ENCODE results near the gene CPNE8. TPM values are rescaled to one million over a fixed set of nuclear protein-coding genes. Genes with fewer than 3 reads are reported as not detected.

The CPNE8 gene
- 10.7 and 18.3 TPM in 2 replicates for total RNA-seq (2021)
- Bru-seq, nascent RNA, result percentile 65 among the genes with signal in this experiment
- percentile 56 among the genes with signal in this experiment for BruChase-seq, experiment 1, labeled RNA remaining after a 2-hour chase
- BruChase-seq, experiment 2, labeled RNA remaining after a 6-hour chase, result percentile 45 among the genes with signal in this experiment
- long read RNA-seq, transcript CPNE8-201 (20 exons, 3,489 nt), result major isoform, 5 of 7 reads
- long read RNA-seq, partial matches to known transcripts, result 0 of 7 reads
- long read RNA-seq, other reads (novel, unspliced or antisense), result 2 of 7 reads

DNA sequence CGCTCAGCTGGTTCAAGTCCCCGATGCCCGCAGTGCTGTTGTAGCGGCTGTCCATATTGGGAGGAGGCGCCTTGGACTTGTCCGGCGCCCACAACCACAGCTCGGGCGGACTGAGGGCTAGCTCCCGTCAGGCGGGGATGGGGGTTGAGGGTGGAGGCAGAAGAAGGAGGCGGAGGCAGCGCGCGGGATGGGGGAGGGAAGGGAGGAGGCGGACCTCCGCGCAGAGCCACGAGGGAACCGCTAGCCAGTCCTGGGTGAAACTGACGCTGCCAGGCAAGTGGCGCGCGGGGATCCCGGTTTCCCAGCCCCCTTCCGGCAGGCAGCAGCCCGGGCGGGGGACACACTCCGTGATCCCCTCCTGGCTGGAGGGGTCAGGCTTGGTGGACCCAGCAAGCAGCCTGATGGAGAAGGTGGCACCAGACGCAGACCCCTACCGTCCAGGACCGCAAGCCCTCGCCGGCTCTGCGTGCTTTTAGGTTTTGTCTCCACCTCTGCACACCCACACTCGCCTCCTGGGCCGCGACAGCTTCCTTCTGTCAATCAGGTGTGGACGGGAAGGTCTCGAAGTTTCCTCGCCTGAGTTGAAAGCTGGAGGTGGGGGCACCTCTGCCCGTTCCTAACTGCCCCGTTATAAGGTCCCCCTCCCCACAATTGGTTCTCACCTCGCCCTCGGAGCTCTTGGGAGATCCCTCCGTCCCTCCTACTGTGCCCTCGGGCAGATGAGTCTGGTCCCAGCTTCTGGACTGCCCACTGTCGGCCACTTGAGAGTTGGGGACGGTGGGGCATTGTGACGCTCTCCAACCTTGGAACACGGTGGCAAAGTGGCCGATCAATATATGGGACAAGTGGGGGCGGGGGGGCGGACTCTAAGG is at the start of gene CPNE8:
Gene CPNE8, minus strand, starts transcription at position 112 of the 872 bp plus-strand sequence. Its CDS starts 57 bp downstream, at position 55.
- peaks cover 20% of the 10 kb centered on the region for H3K79me2 ChIP-seq (ENCODE audit: low read depth)
- no peaks in the 10 kb centered on the region for H3K27me3 ChIP-seq (ENCODE audit: insufficient read depth, low read depth)
- peaks cover 23% of the 10 kb centered on the region for H3K4me1 ChIP-seq (replicated peaks; ENCODE audit: insufficient read depth)
- CTCF ChIA-PET, result interaction anchor here (0.6 to 2.2 kb wide), 12 partner anchors 10 to 1420 kb away, joined by 3 to 11 read pairs (median 4); no protein-coding TSS in a partner anchor
- POLR2A ChIA-PET (ENCODE audit: unreplicated experiment), result interaction anchor here (0.6 to 1.1 kb wide), 6 partner anchors 10 to 589 kb away, joined by 3 to 21 read pairs (median 6); partner anchors contain the start of gene ALG10B
- H4K20me1 ChIP-seq (ENCODE audit: insufficient read depth), result no peaks in the 10 kb centered on the region
- BruUV-seq (replicated peaks), result no TSS peak
- no peaks in the 10 kb centered on the region for H3K9me2 ChIP-seq (ENCODE audit: insufficient read depth)
- DNase-seq, result peak; percentile 40 to 76
- H3K9me3 ChIP-seq (ENCODE audit: insufficient read depth, low read depth), result no peaks in the 10 kb centered on the region
- peak within 1 kb of the TSS; percentile 99 for H3K4me2 ChIP-seq
- TF ChIP-seq, protein P1, sequence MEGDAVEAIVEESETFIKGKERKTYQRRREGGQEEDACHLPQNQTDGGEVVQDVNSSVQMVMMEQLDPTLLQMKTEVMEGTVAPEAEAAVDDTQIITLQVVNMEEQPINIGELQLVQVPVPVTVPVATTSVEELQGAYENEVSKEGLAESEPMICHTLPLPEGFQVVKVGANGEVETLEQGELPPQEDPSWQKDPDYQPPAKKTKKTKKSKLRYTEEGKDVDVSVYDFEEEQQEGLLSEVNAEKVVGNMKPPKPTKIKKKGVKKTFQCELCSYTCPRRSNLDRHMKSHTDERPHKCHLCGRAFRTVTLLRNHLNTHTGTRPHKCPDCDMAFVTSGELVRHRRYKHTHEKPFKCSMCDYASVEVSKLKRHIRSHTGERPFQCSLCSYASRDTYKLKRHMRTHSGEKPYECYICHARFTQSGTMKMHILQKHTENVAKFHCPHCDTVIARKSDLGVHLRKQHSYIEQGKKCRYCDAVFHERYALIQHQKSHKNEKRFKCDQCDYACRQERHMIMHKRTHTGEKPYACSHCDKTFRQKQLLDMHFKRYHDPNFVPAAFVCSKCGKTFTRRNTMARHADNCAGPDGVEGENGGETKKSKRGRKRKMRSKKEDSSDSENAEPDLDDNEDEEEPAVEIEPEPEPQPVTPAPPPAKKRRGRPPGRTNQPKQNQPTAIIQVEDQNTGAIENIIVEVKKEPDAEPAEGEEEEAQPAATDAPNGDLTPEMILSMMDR (conservative IDR thresholded peaks at IDR 0.05), result no peak
- TF ChIP-seq EZH2 (IDR thresholded peaks at IDR 0.05; ENCODE audit: low read depth), result no peak
- no peaks in the 10 kb centered on the region for H3K36me3 ChIP-seq (ENCODE audit: low read depth)
- H2AFZ ChIP-seq, result peak within 1 kb of the TSS; percentile 89
- H3K4me3 ChIP-seq, result peak within 1 kb of the TSS; percentile 80
- H3F3A ChIP-seq (ENCODE audit: insufficient read depth, low read depth), result peaks cover 31% of the 10 kb centered on the region
- intact Hi-C loops (cut with micrococcal nuclease; ENCODE audit: unreplicated experiment), result loop anchor here (1.0 to 10.0 kb wide), 9 partner anchors 197 to 851 kb away; partner anchors contain the start of gene ALG10B
- peak within 1 kb of the TSS; percentile 95 for H3K27ac ChIP-seq

DNA sequence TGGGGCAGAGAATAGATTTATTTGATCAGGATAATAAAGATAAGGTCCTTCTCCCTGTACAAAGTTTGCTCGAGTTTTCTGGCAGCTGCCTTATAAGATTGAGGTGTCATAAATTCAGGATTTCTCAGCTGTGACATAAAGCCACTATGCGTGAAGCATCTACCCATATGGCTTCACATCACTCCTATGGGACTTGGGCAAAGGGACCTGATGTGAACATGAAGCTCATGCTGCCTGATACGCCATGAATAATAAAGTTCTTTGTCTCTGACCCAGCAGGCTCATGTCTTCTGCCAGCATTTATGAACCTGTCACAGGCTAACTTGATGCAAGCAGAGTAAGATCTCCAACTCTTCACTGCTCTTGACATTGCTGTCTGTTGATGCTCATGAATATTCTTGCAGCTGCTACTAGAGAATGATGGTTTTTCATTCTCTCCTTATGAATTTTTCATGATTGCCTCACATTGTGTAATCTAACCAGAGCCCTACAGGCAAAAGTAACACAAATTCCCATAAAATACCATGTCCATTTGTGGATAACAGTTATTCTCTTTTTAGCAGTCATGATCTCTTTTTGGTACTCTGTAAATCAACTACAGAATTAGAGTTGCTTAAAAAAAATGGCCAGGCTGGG is 49.0 kb upstream of the CPNE8 start:
- POLR2A ChIA-PET (ENCODE audit: unreplicated experiment), result no interaction called here
- Histone ChIP-seq H4K20me1 (ENCODE audit: insufficient read depth) (no peaks in the 10 kb centered on the region), H3K27me3 (ENCODE audit: insufficient read depth, low read depth) (no peaks in the 10 kb centered on the region), H3K4me1 (replicated peaks; ENCODE audit: insufficient read depth) (peaks cover 6% of the 10 kb centered on the region; the same call in 1 of the 2 replicates), H3K9me3 (ENCODE audit: insufficient read depth, low read depth) (0 out of 2 replicates have a peak, but pooled peaks cover 3% of the 10 kb centered on the region), H3F3A (ENCODE audit: insufficient read depth, low read depth) (no peaks in the 10 kb centered on the region), H3K9me2 (ENCODE audit: insufficient read depth) (no peaks in the 10 kb centered on the region), H3K36me3 (ENCODE audit: low read depth) (no peaks in the 10 kb centered on the region), H3K27ac (no peak overlapping the region), H2AFZ (no peak overlapping the region), H3K4me2 (no peak overlapping the region), H3K79me2 (ENCODE audit: low read depth) (no peaks in the 10 kb centered on the region), H3K4me3 (no peak overlapping the region)
- CTCF ChIA-PET, result no interaction called here
- BruUV-seq (replicated peaks), result no TSS peak
- intact Hi-C loops (cut with micrococcal nuclease; ENCODE audit: unreplicated experiment), result no loop called here
- DNase-seq, result no peak
- TF ChIP-seq, protein P1 (conservative IDR thresholded peaks at IDR 0.05), result no peak
- no peak for TF ChIP-seq EZH2 (IDR thresholded peaks at IDR 0.05; ENCODE audit: low read depth)

DNA sequence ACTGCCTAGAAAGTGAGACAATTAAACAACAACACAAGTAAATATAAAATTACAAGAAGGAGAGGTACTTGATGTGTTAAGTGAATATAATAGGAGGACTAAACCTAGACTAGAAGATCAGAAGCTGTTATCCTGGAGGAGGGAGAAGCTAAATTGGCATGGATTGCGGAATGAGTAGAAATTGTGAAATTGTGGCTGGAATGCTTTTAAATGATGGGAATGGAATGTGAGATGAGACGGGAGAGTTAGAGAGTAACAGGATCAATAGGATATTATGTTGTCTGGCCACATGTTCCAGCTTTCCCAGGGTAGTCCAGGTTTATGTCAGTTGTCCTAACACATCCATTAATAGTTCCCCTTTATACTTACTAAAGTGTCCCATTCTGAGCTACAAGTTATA is 44.0 kb upstream of the CPNE8 start:
- H3K4me1 ChIP-seq (replicated peaks; ENCODE audit: insufficient read depth), result no peaks in the 10 kb centered on the region
- no peak overlapping the region for H3K27ac ChIP-seq
- H3K36me3 ChIP-seq (ENCODE audit: low read depth), result no peaks in the 10 kb centered on the region
- ChIA-PET POLR2A (ENCODE audit: unreplicated experiment) (no interaction called here), CTCF (no interaction called here)
- no peaks in the 10 kb centered on the region for H4K20me1 ChIP-seq (ENCODE audit: insufficient read depth)
- intact Hi-C loops (cut with micrococcal nuclease; ENCODE audit: unreplicated experiment), result no loop called here
- no peak overlapping the region for H3K4me2 ChIP-seq
- no peaks in the 10 kb centered on the region for H3F3A ChIP-seq (ENCODE audit: insufficient read depth, low read depth)
- no TSS peak for BruUV-seq (replicated peaks)
- H2AFZ ChIP-seq, result no peak overlapping the region
- no peaks in the 10 kb centered on the region for H3K9me2 ChIP-seq (ENCODE audit: insufficient read depth)
- H3K4me3 ChIP-seq, result no peak overlapping the region
- H3K79me2 ChIP-seq (ENCODE audit: low read depth), result no peaks in the 10 kb centered on the region
- no peaks in the 10 kb centered on the region for H3K27me3 ChIP-seq (ENCODE audit: insufficient read depth, low read depth)
- H3K9me3 ChIP-seq (ENCODE audit: insufficient read depth, low read depth), result no peaks in the 10 kb centered on the region
- DNase-seq, result no peak
- TF ChIP-seq, protein P1 (conservative IDR thresholded peaks at IDR 0.05), result no peak
- TF ChIP-seq EZH2 (IDR thresholded peaks at IDR 0.05; ENCODE audit: low read depth), result no peak
